Measurements from ENCODE around the gene ADAM20.
"Not testable (repeated sequence)": the region's sequence is repeated elsewhere in the genome, so short reads cannot be mapped to it uniquely, and the experiment has no call there.

The ADAM20 gene

GRCh38 chr14:70534904-70535303 lies at the start of gene ADAM20:
Gene ADAM20, minus strand, starts transcription at chr14:70535004. Its CDS starts 10,247 bp downstream, at chr14:70524757.
- in situ Hi-C loops (cut with HindIII; ENCODE audit: low sequenced_read_pairs) = no loop called here

DNA sequence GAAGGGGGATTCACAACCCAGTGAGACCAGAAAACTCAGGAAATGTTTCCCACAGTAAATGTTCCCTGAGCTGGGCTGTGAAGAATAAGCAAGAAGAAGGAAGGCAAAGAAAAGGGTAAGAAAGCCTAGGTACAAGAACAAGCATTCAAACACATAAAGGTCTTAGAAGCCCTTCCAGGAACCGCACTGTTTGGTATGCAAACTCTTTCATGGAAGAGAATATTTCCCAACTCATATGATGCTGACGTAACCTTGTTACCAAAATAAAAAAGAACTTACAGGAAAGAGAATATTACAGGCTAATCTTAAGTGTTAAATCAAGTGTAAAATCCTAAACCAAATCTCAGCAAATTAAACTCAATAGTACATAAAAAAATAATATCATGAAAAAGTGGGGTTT lies 42.1 kb upstream of the ADAM20 start:
- in situ Hi-C loops (cut with HindIII; ENCODE audit: low sequenced_read_pairs) = no loop called here

GRCh38 chr14:70573050-70573449 lies 38.2 kb upstream of the ADAM20 start:
- in situ Hi-C loops (cut with HindIII; ENCODE audit: low sequenced_read_pairs) = no loop called here

DNA sequence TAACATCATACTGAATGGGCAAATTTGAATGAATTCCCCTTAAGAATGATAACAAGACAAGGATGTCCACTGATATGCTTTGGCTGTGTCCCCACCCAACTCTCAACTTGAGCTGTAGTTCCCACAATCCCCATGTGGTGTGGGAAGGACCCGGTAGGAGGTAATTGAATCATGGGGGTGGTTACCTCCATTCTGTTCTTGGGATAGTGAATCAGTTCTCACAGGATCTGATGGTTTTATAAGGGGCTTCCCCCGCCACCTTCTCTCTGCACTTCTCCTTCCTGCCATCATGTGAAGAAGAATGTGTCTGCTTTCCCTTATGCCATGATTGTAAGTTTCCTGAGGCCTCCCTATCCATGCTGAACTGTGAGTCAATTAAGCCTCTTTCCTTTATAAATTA lies 36.3 kb upstream of the ADAM20 start:
- in situ Hi-C loops (cut with HindIII; ENCODE audit: low sequenced_read_pairs) = no loop called here

DNA sequence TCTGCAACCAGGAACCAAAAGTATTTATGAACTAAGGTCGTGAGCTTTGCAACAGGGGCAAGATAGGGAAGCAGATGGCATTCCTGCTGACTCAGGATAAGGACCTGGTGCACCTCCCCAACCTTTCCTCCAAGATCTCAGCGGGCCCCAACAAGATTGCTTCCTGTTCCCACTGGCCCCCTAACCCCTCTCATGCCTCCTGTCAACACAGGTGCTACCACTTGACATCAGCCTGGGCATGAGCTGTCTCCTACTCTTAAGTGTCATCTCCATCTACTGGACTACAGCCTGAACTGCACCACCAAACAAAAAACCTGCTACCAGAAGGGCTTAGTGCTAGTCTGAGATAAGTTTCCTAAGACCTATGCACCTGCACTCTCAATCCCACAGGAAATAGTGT lies 33.0 kb upstream of the ADAM20 start:
- in situ Hi-C loops (cut with HindIII; ENCODE audit: low sequenced_read_pairs) = no loop called here

GRCh38 chr14:70563869-70564268 lies 29.1 kb upstream of the ADAM20 start:
- in situ Hi-C loops (cut with HindIII; ENCODE audit: low sequenced_read_pairs) = no loop called here

DNA sequence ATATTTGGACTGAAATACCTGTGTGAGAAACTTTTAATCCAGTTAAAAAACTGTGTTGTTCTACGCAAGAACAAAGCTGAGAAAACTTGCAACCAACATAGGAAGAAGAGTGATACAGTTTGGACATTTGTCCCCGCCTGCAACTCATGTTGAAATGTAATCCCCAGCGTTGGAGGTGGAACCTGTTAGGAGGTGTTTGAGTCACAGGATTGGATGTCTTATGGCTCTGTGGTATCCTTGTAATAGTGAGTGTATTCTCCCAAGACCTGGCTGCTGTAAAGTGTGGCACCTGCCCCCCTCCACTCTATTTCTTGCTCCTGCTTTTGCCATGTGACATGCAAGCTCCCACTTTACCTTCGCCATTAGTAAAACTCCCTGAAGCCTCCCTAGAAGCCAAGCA lies 28.6 kb upstream of the ADAM20 start:
- in situ Hi-C loops (cut with HindIII; ENCODE audit: low sequenced_read_pairs) = no loop called here

DNA sequence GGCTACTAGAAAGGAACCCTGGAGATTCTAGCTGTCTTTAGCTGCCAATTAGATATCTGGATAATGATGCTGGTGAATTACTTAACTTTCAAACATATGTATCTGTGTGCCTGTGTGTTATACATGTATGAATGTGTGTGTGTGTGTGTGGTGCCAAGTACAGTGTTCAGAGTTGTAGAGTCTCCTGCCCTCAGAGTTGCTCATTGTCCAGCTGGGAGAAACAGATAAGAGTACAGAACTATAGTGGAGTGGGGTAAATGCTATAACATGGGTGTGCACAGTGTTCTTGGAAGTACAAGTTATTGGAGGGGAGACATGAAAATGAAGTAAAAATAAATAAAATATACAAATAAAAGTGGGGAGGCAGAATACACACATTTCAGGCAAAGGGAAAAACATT lies 23.6 kb upstream of the ADAM20 start:
- in situ Hi-C loops (cut with HindIII; ENCODE audit: low sequenced_read_pairs) = no loop called here

- in situ Hi-C loops (cut with HindIII; ENCODE audit: low sequenced_read_pairs) = no loop called here
Observed at GRCh38 chr14:70555890-70556289, 21.1 kb upstream of the ADAM20 start.

- in situ Hi-C loops (cut with HindIII; ENCODE audit: low sequenced_read_pairs) = no loop called here
Observed at GRCh38 chr14:70538087-70538486, 3.3 kb upstream of the ADAM20 start.

DNA sequence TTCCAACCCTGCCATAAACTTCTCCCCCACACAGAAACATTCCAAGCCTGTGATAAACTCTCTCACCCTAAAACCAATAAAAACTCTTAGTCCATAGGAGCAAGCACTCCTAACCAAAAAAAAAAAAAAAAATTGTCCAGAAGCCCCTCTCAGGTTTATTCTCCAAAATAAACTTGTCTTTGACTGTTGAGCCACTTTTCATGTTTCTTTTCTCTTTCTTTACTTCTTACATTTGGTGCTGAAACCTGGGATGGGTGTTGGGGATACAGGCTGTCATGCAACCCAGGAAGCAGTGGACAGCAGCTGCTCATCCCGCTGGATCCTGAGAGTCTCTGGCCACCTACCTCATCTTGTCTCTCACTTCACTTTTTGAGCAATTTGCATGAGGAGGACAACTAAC lies 2.0 kb upstream of the ADAM20 start:
- in situ Hi-C loops (cut with HindIII; ENCODE audit: low sequenced_read_pairs) = no loop called here

GRCh38 chr14:70530417-70530816 lies 4.4 kb downstream of the ADAM20 start:
- in situ Hi-C loops (cut with HindIII; ENCODE audit: low sequenced_read_pairs) = no loop called here

- in situ Hi-C loops (cut with HindIII; ENCODE audit: low sequenced_read_pairs) = no loop called here
Observed at GRCh38 chr14:70527501-70528105, 7.2 kb downstream of the ADAM20 start.

- in situ Hi-C loops (cut with HindIII; ENCODE audit: low sequenced_read_pairs) = no loop called here
Observed at GRCh38 chr14:70525691-70526090, 9.1 kb downstream of the ADAM20 start.

DNA sequence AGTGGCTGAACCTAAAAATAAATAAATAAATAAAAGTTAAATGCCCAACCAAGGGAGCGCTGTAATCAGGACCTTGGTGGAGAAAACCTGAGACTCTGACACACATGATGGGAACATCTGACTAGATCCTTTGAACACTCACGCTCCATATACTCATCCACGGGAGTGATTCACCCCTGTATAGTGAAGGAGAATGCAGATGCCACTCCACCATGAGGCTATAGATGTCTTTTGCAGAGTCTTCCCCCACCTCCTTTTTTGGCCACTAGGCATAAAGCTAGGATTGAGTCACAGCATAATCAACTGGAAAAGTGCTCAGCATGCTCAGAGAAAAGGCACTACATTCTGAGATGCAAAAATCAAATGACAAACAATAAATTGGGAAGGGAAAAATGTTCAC lies 19.0 kb downstream of the ADAM20 start:
- in situ Hi-C loops (cut with HindIII; ENCODE audit: low sequenced_read_pairs) = no loop called here

DNA sequence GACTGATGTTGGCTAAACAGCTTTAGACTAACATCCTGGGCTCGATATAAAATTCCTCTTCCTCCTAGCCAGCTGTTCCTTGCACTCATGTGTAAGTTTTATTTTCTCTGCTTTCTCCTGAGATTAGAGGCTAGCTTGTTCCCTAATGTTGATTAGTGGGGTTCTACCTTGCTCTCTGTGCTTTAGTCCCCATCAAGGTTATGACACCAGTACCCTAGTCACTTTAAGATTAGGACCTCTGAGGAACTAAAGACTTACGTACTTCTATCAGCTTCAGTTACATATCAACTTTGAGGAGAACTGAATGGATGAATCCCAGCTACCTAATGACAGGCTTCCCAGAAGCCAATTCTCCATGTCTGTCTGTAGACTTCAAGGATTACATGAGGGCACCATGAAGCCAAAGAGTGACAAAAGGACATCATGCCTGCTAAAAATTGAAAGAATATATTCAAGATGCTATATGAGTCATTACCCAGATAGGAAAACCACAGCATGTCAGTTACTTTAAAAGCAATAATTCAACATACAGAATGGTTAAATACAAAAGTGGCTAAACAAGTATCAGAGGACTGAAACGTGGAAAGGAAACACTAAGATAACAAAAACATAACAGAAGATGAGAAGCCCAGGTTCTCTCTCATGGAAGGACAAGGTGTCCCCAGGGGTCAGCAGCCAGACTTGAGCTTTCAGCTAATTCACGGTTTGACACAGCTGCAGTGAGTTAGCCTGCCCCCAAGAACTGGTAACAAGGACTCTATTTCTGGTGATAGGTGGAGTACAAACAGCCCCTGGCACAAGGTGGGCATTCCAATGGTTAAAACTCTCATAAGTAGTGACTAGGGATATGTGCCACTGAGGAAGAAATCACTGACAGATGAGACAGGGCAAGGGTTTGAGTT lies 20.4 kb downstream of the ADAM20 start:
- in situ Hi-C loops (cut with HindIII; ENCODE audit: low sequenced_read_pairs) = no loop called here

DNA sequence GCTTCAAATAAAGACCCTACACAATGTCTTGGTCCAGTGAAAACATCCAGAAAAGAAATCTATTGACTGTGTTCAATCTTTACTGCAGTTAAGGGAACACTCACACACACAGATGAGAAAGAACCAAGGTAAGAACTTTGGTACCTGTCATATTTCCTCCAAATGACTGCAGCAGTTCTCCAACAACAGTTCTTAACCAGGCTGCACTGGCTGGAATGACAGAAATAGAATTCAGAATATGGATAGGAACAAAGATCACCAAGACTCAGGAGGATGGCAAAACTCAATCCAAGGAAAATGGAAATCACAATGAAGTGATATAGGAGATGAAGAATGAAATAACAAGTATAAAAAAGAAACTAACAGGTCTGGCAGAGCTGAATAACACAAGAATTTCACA lies 36.6 kb downstream of the ADAM20 start:
- in situ Hi-C loops (cut with HindIII; ENCODE audit: low sequenced_read_pairs) = no loop called here

DNA sequence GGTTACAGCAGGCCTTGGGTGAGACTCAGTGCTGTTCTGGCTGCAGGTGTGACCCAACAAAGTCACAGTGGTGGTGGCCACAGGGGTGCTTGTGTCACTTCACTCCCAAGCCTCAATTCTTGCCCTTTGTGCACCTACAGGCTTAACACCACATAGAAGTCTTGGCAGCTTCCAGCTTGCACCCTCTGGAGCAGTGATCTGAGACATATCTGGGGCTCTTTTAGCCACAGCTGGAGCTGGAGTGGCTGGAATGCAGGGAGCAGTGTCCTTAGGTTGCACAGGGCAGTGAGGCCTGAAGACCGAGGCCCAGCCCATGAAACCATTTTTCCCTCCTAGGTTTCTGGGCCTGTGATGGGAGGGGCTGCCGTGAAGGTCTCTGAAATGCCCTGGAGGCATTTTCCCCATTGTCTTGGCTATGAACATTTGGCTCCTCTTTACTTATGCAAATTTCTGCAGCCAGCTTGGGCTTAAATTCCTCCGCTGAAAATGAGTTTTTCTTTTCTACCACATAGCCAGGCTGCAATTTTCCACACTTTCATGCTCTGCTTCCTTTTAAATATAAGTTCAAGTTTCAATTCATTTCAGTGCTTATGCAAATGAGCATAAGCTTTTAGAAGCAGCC lies 45.1 kb downstream of the ADAM20 start:
- in situ Hi-C loops (cut with HindIII; ENCODE audit: low sequenced_read_pairs) = no loop called here

GRCh38 chr14:70477356-70478105 lies 57.3 kb downstream of the ADAM20 start:
- in situ Hi-C loops (cut with HindIII; ENCODE audit: low sequenced_read_pairs) = not testable (repeated sequence)

DNA sequence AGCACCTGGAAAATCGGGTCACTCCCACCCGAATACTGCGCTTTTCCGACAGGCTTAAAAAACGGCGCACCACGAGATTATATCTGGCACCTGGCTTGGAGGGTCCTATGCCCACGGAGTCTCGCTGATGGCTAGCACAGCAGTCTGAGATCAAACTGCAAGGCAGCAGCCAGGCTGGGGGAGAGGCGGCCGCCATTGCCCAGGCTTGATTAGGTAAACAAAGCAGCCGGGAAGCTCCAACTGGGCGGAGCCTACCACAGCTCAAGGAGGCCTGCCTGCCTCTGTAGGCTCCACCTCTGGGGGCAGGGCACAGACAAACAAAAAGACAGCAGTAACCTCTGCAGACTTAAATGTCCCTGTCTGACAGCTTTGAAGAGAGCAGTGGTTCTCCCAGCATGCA lies 59.3 kb downstream of the ADAM20 start:
- in situ Hi-C loops (cut with HindIII; ENCODE audit: low sequenced_read_pairs) = not testable (repeated sequence)

GRCh38 chr14:70473825-70474224 lies 61.0 kb downstream of the ADAM20 start:
- in situ Hi-C loops (cut with HindIII; ENCODE audit: low sequenced_read_pairs) = no loop called here
